GM10266 (cell line): ENCODE results near the gene FTL.

ENCODE experiments used
- DNase-seq: peaks from one replicate; pipeline ENCODE4 v3.0.0; 2012; ENCODE audit errors: extremely low spot score
- TF ChIP-seq, protein P1 (sequence below): IDR thresholded peaks from 2 replicates; pipeline ENCODE4 v1.5.1; 2012; ENCODE audit warnings: mild to moderate bottlenecking, low read depth; ENCODE audit not compliant: control insufficient read depth, insufficient read depth; ENCODE audit errors: missing control alignments

The FTL gene

DNA sequence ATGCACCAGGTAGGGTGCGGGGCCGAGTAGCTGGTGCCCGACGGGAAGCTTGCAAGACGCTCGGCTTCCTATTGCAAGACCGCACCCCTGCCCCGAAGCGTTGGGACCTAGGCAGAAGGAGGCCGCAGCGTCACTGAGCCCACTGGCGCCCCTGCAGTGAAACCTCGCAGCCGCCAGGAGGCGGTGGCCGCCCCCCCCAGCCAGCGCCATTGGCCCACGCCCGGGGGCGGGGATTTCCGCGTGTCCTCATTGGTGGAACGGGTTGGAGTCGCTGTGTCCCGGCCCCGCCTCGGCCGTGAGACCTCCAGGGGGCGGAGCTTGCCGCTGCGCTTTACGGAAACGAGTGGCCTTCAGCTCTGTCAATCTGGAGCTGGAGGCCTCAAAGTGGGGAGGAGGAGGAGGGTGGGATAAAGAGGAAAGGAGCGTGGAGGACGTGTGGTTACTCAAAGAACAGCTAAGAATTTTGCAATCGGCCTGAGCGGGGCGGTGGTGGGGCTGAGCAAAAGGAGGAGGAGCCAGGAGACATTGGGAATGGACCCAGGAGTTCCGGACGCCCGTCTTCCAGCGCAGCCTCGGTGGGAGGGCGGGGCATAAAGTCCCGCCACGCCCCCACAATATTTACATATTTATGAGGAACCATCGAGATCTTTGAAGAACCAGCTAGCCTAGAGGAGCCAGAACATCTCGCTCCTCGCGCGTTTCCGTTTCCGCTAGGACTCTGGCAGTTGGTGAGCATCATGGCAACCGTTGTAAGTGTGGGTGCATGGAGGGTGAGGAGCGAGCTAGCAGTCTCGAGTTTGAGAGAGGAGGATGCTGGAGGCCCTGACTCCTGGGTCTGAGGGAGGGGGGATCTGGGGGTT lies 28.3 kb downstream of the FTL start, which contains the start of the genes GYS1 and RUVBL2:
TSS of gene GYS1 (minus strand) at position 135 of the 860 bp plus-strand sequence. CDS start 197 bp downstream, outside the sequence.
TSS of gene RUVBL2 (plus strand) at position 713 of the 860 bp plus-strand sequence. CDS start at position 738, 25 bp downstream.
- peak; percentile 98 for DNase-seq

DNA sequence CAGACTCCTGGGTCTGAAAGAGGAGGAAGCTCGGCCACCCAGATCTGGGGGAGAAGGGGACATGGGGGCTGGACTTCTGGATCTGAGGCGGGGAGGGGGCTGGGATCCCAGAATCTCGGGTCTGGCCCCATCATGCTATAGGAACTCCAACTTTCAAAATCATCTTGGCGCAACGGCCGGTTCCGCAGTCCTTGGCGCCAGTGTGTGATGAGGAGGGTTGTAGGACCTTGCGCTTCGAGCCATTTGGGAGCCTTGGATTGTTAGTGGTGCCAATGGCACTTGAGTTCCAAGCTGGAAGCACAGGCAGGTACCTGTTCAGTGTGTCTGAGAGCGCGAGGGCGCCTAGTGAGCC lies 28.9 kb downstream of the FTL start:
- TF ChIP-seq, protein P1, sequence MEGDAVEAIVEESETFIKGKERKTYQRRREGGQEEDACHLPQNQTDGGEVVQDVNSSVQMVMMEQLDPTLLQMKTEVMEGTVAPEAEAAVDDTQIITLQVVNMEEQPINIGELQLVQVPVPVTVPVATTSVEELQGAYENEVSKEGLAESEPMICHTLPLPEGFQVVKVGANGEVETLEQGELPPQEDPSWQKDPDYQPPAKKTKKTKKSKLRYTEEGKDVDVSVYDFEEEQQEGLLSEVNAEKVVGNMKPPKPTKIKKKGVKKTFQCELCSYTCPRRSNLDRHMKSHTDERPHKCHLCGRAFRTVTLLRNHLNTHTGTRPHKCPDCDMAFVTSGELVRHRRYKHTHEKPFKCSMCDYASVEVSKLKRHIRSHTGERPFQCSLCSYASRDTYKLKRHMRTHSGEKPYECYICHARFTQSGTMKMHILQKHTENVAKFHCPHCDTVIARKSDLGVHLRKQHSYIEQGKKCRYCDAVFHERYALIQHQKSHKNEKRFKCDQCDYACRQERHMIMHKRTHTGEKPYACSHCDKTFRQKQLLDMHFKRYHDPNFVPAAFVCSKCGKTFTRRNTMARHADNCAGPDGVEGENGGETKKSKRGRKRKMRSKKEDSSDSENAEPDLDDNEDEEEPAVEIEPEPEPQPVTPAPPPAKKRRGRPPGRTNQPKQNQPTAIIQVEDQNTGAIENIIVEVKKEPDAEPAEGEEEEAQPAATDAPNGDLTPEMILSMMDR: no peak
- no peak for DNase-seq

More for the DNA sequence above, 28.3 kb downstream of the FTL start, which contains the start of the genes GYS1 and RUVBL2:
- TF ChIP-seq, protein P1: peak; percentile 96

GRCh38 chr19:48997972-48998371 lies 32.9 kb downstream of the FTL start:
- no peak for DNase-seq
- TF ChIP-seq, protein P1: peak; percentile 61

DNA sequence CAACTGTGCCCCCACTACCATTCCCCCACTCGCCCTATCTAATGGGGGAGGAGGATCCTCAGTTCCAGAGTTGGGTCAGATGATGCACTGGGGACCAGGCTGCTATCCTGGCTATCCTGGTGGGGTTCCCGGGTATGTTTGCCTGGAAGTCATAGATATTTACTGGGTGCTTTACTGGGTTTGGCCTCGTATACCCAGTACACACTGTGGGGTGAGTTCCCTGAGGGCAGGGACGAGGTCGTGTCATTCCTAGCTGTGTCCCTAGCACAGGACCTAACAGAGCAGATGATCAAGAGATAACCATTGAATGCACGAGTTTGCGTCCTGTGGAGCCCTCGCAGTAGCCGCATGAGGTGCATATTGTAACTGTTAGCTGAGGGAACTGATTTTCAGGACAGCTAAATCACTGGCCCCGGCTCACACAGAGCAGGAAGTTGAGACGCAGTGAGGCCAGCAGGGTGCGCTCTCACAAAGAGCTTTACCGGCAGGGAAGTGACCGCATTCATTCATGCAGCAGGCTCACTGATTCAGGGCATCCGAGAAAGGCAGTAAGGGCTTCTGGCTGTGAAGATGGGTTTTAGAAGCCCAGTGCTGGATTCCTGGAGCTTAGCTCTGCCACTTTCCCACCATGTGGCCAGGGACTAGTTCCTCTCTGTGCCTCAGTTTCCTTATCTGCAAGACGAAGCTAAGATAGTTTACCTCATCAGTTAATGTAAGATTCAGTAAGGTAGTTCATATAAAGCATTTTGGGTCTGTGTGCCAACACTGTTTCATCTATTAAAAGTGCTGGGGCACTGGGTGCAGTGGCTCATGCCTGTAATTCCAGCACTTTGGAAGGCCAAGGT lies 34.6 kb downstream of the FTL start:
- TF ChIP-seq, protein P1: peak; percentile 59
- no peak for DNase-seq

- no peak for DNase-seq
- TF ChIP-seq, protein P1: no peak
These were observed 39.0 kb downstream of the FTL start for GRCh38 chr19:49004133-49004532.

- TF ChIP-seq, protein P1: no peak
- DNase-seq: no peak
These were observed 40.0 kb downstream of the FTL start for GRCh38 chr19:49004964-49005614.
